HG03196 (cell line): ENCODE data around the gene CA11.
"Not testable (repeated sequence)": the region's sequence is repeated elsewhere in the genome, so short reads cannot be mapped to it uniquely, and the experiment has no call there.

Experiments
- ATAC-seq: cut with Tn5 transposase; IDR thresholded peaks from one replicate; pipeline ENCODE4 v1.9.1; 2021; ENCODE audit not compliant: unreplicated experiment

The CA11 gene

GRCh38 chr19:48646001-48646721, at the start of gene CA11:
CA11 (minus strand) TSS chr19:48646187; CDS start chr19:48645632, 555 bp downstream.
- ATAC-seq: peak; percentile 66

- not testable (repeated sequence) for ATAC-seq
These were observed 47.6 kb upstream of the CA11 start for GRCh38 chr19:48693629-48694028.

GRCh38 chr19:48689449-48689848, 43.5 kb upstream of the CA11 start:
- no peak for ATAC-seq

- ATAC-seq: no peak
These were observed 41.8 kb upstream of the CA11 start for GRCh38 chr19:48687776-48688175.

GRCh38 chr19:48686637-48687036, 40.6 kb upstream of the CA11 start:
- ATAC-seq: not testable (repeated sequence)

- no peak for ATAC-seq
These were observed 40.1 kb upstream of the CA11 start for GRCh38 chr19:48686088-48686487.

- ATAC-seq: no peak
These were observed 39.6 kb upstream of the CA11 start for GRCh38 chr19:48685583-48685982.

GRCh38 chr19:48683349-48683748, 37.4 kb upstream of the CA11 start:
- ATAC-seq: no peak

- no peak for ATAC-seq
These were observed 35.1 kb upstream of the CA11 start for GRCh38 chr19:48681127-48681470.

GRCh38 chr19:48680436-48681126, 34.6 kb upstream of the CA11 start:
- ATAC-seq: no peak

- ATAC-seq: not testable (repeated sequence)
These were observed 34.0 kb upstream of the CA11 start for GRCh38 chr19:48680006-48680405.

GRCh38 chr19:48678201-48678600, 32.2 kb upstream of the CA11 start:
- no peak for ATAC-seq

GRCh38 chr19:48676887-48677286, 30.9 kb upstream of the CA11 start:
- no peak for ATAC-seq

GRCh38 chr19:48676487-48676886, 30.5 kb upstream of the CA11 start:
- no peak for ATAC-seq

- ATAC-seq: no peak
These were observed 29.2 kb upstream of the CA11 start for GRCh38 chr19:48674921-48675824.

- ATAC-seq: no peak
These were observed 28.3 kb upstream of the CA11 start for GRCh38 chr19:48674216-48674809.

- no peak for ATAC-seq
These were observed 27.6 kb upstream of the CA11 start for GRCh38 chr19:48673436-48674100.

- no peak for ATAC-seq
These were observed 27.0 kb upstream of the CA11 start, which contains the start of gene NTN5 for GRCh38 chr19:48672994-48673393. NTN5 (minus strand) TSS chr19:48673017; CDS start chr19:48670986, 2,031 bp downstream.

GRCh38 chr19:48671446-48671995, 25.5 kb upstream of the CA11 start:
- no peak for ATAC-seq
